Kidney epithelial cell (primary cell): ENCODE measurements around the gene SUCLG1. TPM values are rescaled to one million over a fixed set of nuclear protein-coding genes. Genes with fewer than 3 reads are reported as not detected.
A peak's percentile ranks its signal among the peaks of the same experiment; 100 is the strongest.

Experiments
- DNase-seq: peaks from one replicate; pipeline ENCODE4 v3.0.0-alpha.2; 2010; ENCODE audit warnings: low read depth
- H3K27me3 ChIP-seq: 2 replicates; pipeline ENCODE4 v1.6.0; 2011; ENCODE audit warnings: low read length; ENCODE audit not compliant: control insufficient read depth, insufficient read depth
- H3K36me3 ChIP-seq: 2 replicates; pipeline ENCODE4 v1.5.1; 2011; ENCODE audit warnings: low read length; ENCODE audit not compliant: control insufficient read depth, insufficient read depth
- H3K4me3 ChIP-seq: 2 replicates; pipeline ENCODE4 v1.5.1; 2011; ENCODE audit warnings: low read depth, mild to moderate bottlenecking, control low read depth, low read length
- CTCF ChIP-seq: IDR thresholded peaks from 2 replicates; pipeline ENCODE4 v1.5.1; 2011; ENCODE audit warnings: mild to moderate bottlenecking, moderate library complexity, low read length, control low read depth, inconsistent platforms; ENCODE audit not compliant: insufficient read depth, poor library complexity, severe bottlenecking
- total RNA-seq: library from RNA; depleted of rRNA; stranded (reverse); fragments of >200 nt; gene quantifications from 2 replicates; pipeline ENCODE4 v1.2.3, GENCODE V29; 2015

Gene SUCLG1
- total RNA-seq = 48.4 and 54.4 TPM in 2 replicates

GRCh38 chr2:84459018-84459943 lies at the start of gene SUCLG1:
Gene SUCLG1 (minus strand): TSS chr2:84459280. CDS start chr2:84459269, 11 bp downstream.
- peak; percentile 47 for DNase-seq
- TF ChIP-seq CTCF = no peak
- peak within 1 kb of the TSS; percentile 79 for H3K4me3 ChIP-seq
- no peaks in the 10 kb centered on the region for H3K27me3 ChIP-seq
- H3K36me3 ChIP-seq = no peaks in the 10 kb centered on the region

GRCh38 chr2:84498150-84498799 lies 39.2 kb upstream of the SUCLG1 start:
- DNase-seq = no peak
- no peaks in the 10 kb centered on the region for H3K36me3 ChIP-seq
- no peaks in the 10 kb centered on the region for H3K27me3 ChIP-seq
- H3K4me3 ChIP-seq = no peak overlapping the region
- no peak for TF ChIP-seq CTCF

- Histone ChIP-seq H3K27me3 (no peaks in the 10 kb centered on the region), H3K36me3 (no peaks in the 10 kb centered on the region), H3K4me3 (no peak overlapping the region)
- no peak for DNase-seq
- no peak for TF ChIP-seq CTCF
Measured at GRCh38 chr2:84497285-84497684, 38.2 kb upstream of the SUCLG1 start.

GRCh38 chr2:84496386-84496785 lies 37.3 kb upstream of the SUCLG1 start:
- TF ChIP-seq CTCF = no peak
- Histone ChIP-seq H3K4me3 (no peak overlapping the region), H3K27me3 (no peaks in the 10 kb centered on the region), H3K36me3 (no peaks in the 10 kb centered on the region)
- DNase-seq = no peak

GRCh38 chr2:84495539-84496146 lies 36.6 kb upstream of the SUCLG1 start:
- H3K4me3 ChIP-seq = no peak overlapping the region
- TF ChIP-seq CTCF = peak; percentile 46
- no peaks in the 10 kb centered on the region for H3K36me3 ChIP-seq
- peak; percentile 31 for DNase-seq
- H3K27me3 ChIP-seq = no peaks in the 10 kb centered on the region
